ENCODE data around the gene LTBP1. TPM values are rescaled to one million over a fixed set of nuclear protein-coding genes. Genes with fewer than 3 reads are reported as not detected.
A peak's percentile ranks its signal among the peaks of the same experiment; 100 is the strongest.

Gene LTBP1
- total and polyA plus RNA-seq, 4 donors = 5.8 to 57.6 (median 10.2) TPM

DNA sequence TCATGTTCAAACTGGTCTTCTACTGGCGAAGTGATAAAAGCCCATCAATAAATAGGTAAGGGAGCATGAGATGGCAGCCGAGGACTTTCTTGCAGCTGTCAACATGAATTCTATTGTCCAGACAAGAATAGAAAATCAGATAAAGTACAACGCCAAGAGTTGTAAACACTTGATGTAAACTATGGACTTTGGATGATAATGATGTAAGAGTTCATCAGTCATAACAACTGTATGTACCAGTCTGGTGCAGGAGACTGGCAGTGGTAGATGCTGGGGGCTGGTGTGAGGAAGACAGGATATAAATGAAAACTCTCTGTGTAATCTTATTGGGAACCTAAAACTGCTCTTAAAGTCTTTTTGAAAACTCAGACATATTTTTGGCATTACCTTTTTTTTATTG, 373.8 kb downstream of the LTBP1 start:
- no peak for TF ChIP-seq EGR1 (IDR thresholded peaks at IDR 0.05; ENCODE audit: low read depth in 2 of 2)
- TF ChIP-seq, protein P1, sequence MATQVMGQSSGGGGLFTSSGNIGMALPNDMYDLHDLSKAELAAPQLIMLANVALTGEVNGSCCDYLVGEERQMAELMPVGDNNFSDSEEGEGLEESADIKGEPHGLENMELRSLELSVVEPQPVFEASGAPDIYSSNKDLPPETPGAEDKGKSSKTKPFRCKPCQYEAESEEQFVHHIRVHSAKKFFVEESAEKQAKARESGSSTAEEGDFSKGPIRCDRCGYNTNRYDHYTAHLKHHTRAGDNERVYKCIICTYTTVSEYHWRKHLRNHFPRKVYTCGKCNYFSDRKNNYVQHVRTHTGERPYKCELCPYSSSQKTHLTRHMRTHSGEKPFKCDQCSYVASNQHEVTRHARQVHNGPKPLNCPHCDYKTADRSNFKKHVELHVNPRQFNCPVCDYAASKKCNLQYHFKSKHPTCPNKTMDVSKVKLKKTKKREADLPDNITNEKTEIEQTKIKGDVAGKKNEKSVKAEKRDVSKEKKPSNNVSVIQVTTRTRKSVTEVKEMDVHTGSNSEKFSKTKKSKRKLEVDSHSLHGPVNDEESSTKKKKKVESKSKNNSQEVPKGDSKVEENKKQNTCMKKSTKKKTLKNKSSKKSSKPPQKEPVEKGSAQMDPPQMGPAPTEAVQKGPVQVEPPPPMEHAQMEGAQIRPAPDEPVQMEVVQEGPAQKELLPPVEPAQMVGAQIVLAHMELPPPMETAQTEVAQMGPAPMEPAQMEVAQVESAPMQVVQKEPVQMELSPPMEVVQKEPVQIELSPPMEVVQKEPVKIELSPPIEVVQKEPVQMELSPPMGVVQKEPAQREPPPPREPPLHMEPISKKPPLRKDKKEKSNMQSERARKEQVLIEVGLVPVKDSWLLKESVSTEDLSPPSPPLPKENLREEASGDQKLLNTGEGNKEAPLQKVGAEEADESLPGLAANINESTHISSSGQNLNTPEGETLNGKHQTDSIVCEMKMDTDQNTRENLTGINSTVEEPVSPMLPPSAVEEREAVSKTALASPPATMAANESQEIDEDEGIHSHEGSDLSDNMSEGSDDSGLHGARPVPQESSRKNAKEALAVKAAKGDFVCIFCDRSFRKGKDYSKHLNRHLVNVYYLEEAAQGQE (IDR thresholded peaks at IDR 0.05) = no peak
- TF ChIP-seq FOXA2 (IDR thresholded peaks at IDR 0.05) = no peak
- TF ChIP-seq FOXA1 (IDR thresholded peaks at IDR 0.05) = no peak
- no peak for TF ChIP-seq RAD21 (IDR thresholded peaks at IDR 0.05)
- TF ChIP-seq RXRA (IDR thresholded peaks at IDR 0.05) = no peak
- no peak for TF ChIP-seq TAF1 (conservative IDR thresholded peaks at IDR 0.05)
- TF ChIP-seq SP1 (IDR thresholded peaks at IDR 0.05) = no peak
- TF ChIP-seq HNF4A (conservative IDR thresholded peaks at IDR 0.05) = peak in 1 of 2 donors; percentile 21
- Histone ChIP-seq H3K9me3 (ENCODE audit: control insufficient read depth in 4 of 4, low read length in 3 of 4) (no peaks in the 10 kb centered on the region), H3K27me3 (ENCODE audit: control insufficient read depth in 4 of 4, insufficient read depth in 4 of 4, low read length in 3 of 4) (no peaks in the 10 kb centered on the region), H3K27ac (ENCODE audit: low read depth in 1 of 2, low read length in 2 of 2) (no peak overlapping the region), H3K4me3 (ENCODE audit: low read depth in 1 of 3, low read length in 3 of 3) (no peak overlapping the region), H3K36me3 (ENCODE audit: control insufficient read depth in 4 of 4, insufficient read depth in 3 of 4, low read depth in 1 of 4, low read length in 3 of 4) (peaks cover 0 to 7% (median 0%) of the 10 kb centered on the region in 4 donors), H3K4me1 (ENCODE audit: control insufficient read depth in 4 of 4, insufficient read depth in 4 of 4, low read length in 3 of 4) (no peaks in the 10 kb centered on the region), H3K9ac (ENCODE audit: low read depth in 1 of 2, low read length in 2 of 2) (no peak overlapping the region)
- 65% methylated on average over 3 of the region's 3 CpGs for WGBS
- DNase-seq (ENCODE audit: low spot score) = no peak

DNA sequence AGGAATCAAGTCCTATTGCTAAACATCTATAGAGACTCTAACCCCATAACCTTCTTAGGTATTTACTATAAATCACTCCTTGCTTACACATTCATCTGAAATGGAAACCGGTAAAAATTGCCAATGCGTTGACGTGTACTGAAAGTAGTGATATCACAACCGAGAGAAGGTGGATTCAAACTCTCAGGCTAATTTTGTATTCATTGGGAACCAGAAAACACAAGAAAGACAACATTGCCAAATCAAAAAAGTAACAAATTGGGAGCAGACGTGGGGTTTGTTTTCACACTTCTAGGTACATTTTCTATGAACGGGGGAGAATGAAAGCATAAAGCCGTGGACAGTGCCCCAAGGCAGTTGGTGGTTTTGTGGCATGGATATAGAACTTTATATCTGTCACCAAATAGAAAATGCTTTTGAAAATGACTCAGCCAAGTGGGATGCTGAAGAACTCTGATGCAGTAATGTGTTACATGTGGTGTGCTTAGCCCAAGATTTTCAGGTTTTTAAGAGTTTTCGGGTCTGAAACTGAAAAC, 374.6 kb downstream of the LTBP1 start:
- WGBS = 86% methylated on average over 8 of the region's 8 CpGs
- DNase-seq (ENCODE audit: low spot score) = no peak
- H3K9ac ChIP-seq (ENCODE audit: low read depth in 1 of 2, low read length in 2 of 2) = no peak overlapping the region
- peaks cover 0 to 7% (median 0%) of the 10 kb centered on the region in 4 donors for H3K36me3 ChIP-seq (ENCODE audit: control insufficient read depth in 4 of 4, insufficient read depth in 3 of 4, low read depth in 1 of 4, low read length in 3 of 4)
- TF ChIP-seq FOXA2 (IDR thresholded peaks at IDR 0.05) (no peak), RXRA (IDR thresholded peaks at IDR 0.05) (no peak), FOXA1 (IDR thresholded peaks at IDR 0.05) (no peak), SP1 (IDR thresholded peaks at IDR 0.05) (no peak), HNF4A (conservative IDR thresholded peaks at IDR 0.05) (no peak), JUND (IDR thresholded peaks at IDR 0.05) (no peak)
- no peaks in the 10 kb centered on the region for H3K4me1 ChIP-seq (ENCODE audit: control insufficient read depth in 4 of 4, insufficient read depth in 4 of 4, low read length in 3 of 4)
- no peak overlapping the region for H3K4me3 ChIP-seq (ENCODE audit: low read depth in 1 of 3, low read length in 3 of 3)
- no peaks in the 10 kb centered on the region for H3K27me3 ChIP-seq (ENCODE audit: control insufficient read depth in 4 of 4, insufficient read depth in 4 of 4, low read length in 3 of 4)
- H3K27ac ChIP-seq (ENCODE audit: low read depth in 1 of 2, low read length in 2 of 2) = no peak overlapping the region
- no peaks in the 10 kb centered on the region for H3K9me3 ChIP-seq (ENCODE audit: control insufficient read depth in 4 of 4, low read length in 3 of 4)

DNA sequence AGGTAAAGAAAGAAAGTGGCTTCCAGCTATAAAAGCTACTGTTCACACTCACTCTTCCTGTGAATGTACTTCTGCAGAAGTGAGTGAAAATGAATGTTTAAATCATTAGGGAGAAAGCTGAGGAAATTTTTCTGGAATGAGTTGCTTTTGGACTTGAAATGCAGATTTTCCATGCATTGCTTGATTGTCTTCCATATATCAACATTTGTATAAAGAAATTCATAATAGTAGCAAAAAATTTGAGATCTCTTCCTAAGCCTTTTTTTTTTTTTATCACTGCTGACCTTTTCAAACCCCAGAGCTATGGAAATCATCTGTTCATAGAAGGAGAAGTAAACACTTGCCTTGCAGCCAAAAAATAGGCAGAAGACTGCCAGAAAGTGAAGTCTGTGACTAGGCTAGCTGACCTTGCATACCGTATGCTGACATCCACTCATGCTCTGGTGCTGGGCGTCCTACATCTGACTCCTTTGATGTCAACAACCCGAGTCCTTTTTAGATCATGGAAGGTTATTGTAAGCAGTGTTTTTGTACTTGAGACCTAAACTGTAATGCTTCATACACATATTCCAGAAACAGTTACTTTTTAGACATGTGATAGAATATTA, 375.2 kb downstream of the LTBP1 start:
- H3K4me3 ChIP-seq (ENCODE audit: low read depth in 1 of 3, low read length in 3 of 3) = no peak overlapping the region
- no peak overlapping the region for H3K9ac ChIP-seq (ENCODE audit: low read depth in 1 of 2, low read length in 2 of 2)
- 65% methylated on average over 3 of the region's 3 CpGs for WGBS
- H3K36me3 ChIP-seq (ENCODE audit: control insufficient read depth in 4 of 4, insufficient read depth in 3 of 4, low read depth in 1 of 4, low read length in 3 of 4) = peaks cover 0 to 7% (median 0%) of the 10 kb centered on the region in 4 donors
- peak overlapping the region in 1 of 2 donors; percentile 5 for H3K27ac ChIP-seq (ENCODE audit: low read depth in 1 of 2, low read length in 2 of 2)
- no peak for DNase-seq (ENCODE audit: low spot score)
- H3K9me3 ChIP-seq (ENCODE audit: control insufficient read depth in 4 of 4, low read length in 3 of 4) = no peaks in the 10 kb centered on the region
- TF ChIP-seq TAF1 (conservative IDR thresholded peaks at IDR 0.05) (no peak), HNF4A (conservative IDR thresholded peaks at IDR 0.05) (no peak), RXRA (IDR thresholded peaks at IDR 0.05) (peak; percentile 38 to 64), NR2F2 (IDR thresholded peaks at IDR 0.05) (peak; percentile 95)
- H3K27me3 ChIP-seq (ENCODE audit: control insufficient read depth in 4 of 4, insufficient read depth in 4 of 4, low read length in 3 of 4) = no peaks in the 10 kb centered on the region
- no peaks in the 10 kb centered on the region for H3K4me1 ChIP-seq (ENCODE audit: control insufficient read depth in 4 of 4, insufficient read depth in 4 of 4, low read length in 3 of 4)

Measured in liver (tissue), 9 donors.